PC-3 (cell line): ENCODE data around the gene HCN1. TPM values are rescaled to one million over a fixed set of nuclear protein-coding genes. Genes with fewer than 3 reads are reported as not detected.

Experiments
- ATAC-seq: fragments of 200-7000 bp; cut with Tn5 transposase; 2 replicates; pipeline ENCODE4 v1.9.1; 2020; ENCODE audit warnings: mild to moderate bottlenecking, moderate library complexity
- BruUV-seq: library from RNA; stranded (reverse); fragments of 400-500 nt; replicated peaks from 2 replicates; lab custom pipeline; 2021; lab: Mats Ljungman, UMichigan
- CTCF ChIA-PET: fragments of 300-600 bp; sonication (Branson Sonifier 250); formaldehyde crosslinking; loops from one replicate; lab custom pipeline; 2022; ENCODE audit warnings: antibody characterized with exemption; lab: Charles Lee
- POLR2A ChIA-PET: fragments of 300-600 bp; sonication (Branson Sonifier 250); formaldehyde crosslinking; loops from one replicate; lab custom pipeline; 2022; ENCODE audit warnings: antibody characterized with exemption; ENCODE audit not compliant: unreplicated experiment; lab: Charles Lee
- DNase-seq: peaks from one replicate; pipeline ENCODE4 v3.0.0-alpha.2; 2015
- H2AFZ ChIP-seq: fragments of 300-600 bp; sonication (generic); 2 replicates; pipeline ENCODE4 v1.6.0; 2016; ENCODE audit warnings: antibody characterized with exemption, low read length
- H3F3A ChIP-seq: fragments of 300-600 bp; sonication (generic); one replicate; pipeline ENCODE4 v1.6.0; 2017; ENCODE audit warnings: antibody characterized with exemption, low read length, control low read depth, mild to moderate bottlenecking; ENCODE audit not compliant: unreplicated experiment
- H3K27ac ChIP-seq: fragments of 300-600 bp; sonication (generic); 2 replicates; pipeline ENCODE4 v1.5.1; 2016; ENCODE audit warnings: mild to moderate bottlenecking, low read length
- H3K27me3 ChIP-seq: fragments of 300-600 bp; sonication (generic); 2 replicates; pipeline ENCODE4 v1.6.1; 2016; ENCODE audit warnings: low read length, mixed read lengths
- H3K36me3 ChIP-seq: fragments of 300-600 bp; sonication (generic); 2 replicates; pipeline ENCODE4 v1.6.1; 2016; ENCODE audit warnings: low read depth, mixed run types, low read length, mixed read lengths
- H3K4me1 ChIP-seq: fragments of 300-600 bp; sonication (generic); 2 replicates; pipeline ENCODE4 v1.5.1; 2016; ENCODE audit warnings: low read length; ENCODE audit not compliant: insufficient read depth
- H3K4me2 ChIP-seq: fragments of 300-600 bp; sonication (generic); 2 replicates; pipeline ENCODE4 v1.6.0; 2016; ENCODE audit warnings: low read length
- H3K4me3 ChIP-seq: fragments of 300-600 bp; sonication (generic); 2 replicates; pipeline ENCODE4 v1.5.1; 2016; ENCODE audit warnings: mild to moderate bottlenecking, low read length, mixed read lengths
- H3K79me2 ChIP-seq: fragments of 300-600 bp; sonication (generic); 2 replicates; pipeline ENCODE4 v1.6.1; 2017; ENCODE audit warnings: low read length, mixed read lengths
- H3K9ac ChIP-seq: fragments of 300-600 bp; sonication (generic); 2 replicates; pipeline ENCODE4 v1.6.0; 2016; ENCODE audit warnings: mild to moderate bottlenecking, low read length
- H3K9me2 ChIP-seq: fragments of 300-600 bp; sonication (generic); replicated peaks from 2 replicates; pipeline ENCODE4 v1.6.1; 2016; ENCODE audit warnings: mixed run types, low read length, mixed read lengths
- H3K9me3 ChIP-seq: fragments of 300-600 bp; sonication (generic); 2 replicates; pipeline ENCODE4 v1.6.1; 2016; ENCODE audit warnings: low read length, mixed read lengths
- H4K20me1 ChIP-seq: fragments of 300-600 bp; sonication (generic); 2 replicates; pipeline ENCODE4 v1.6.1; 2016; ENCODE audit warnings: low read length, mixed read lengths
- EZH2 ChIP-seq: fragments of 300-600 bp; sonication (generic); IDR thresholded peaks from one replicate; pipeline ENCODE4 v1.6.1; 2017; ENCODE audit warnings: antibody characterized with exemption, mild to moderate bottlenecking, low read length; ENCODE audit not compliant: unreplicated experiment
- EZH2phosphoT487 ChIP-seq: fragments of 300-600 bp; sonication (generic); IDR thresholded peaks from 2 replicates; pipeline ENCODE4 v1.6.1; 2018; ENCODE audit warnings: mild to moderate bottlenecking, antibody characterized with exemption, low read length, borderline replicate concordance
- intact Hi-C: fragments of 100-400 bp; cut with micrococcal nuclease; formaldehyde crosslinking; loops from 2 replicates; pipeline ENCODE4 v1.9.0; 2023
- total RNA-seq: library from RNA; depleted of rRNA; stranded (reverse); fragments of >200 nt; gene quantifications from 2 replicates; pipeline ENCODE4 v1.2.3, GENCODE V29; 2014
- TF ChIP-seq, protein P1 (sequence below): fragments of 300-600 bp; sonication (generic); conservative IDR thresholded peaks from 2 replicates; pipeline ENCODE4 v1.5.1; 2017; ENCODE audit warnings: antibody characterized with exemption, low read depth, mild to moderate bottlenecking, low read length

The HCN1 gene
- total RNA-seq, 1 experiment from 2014 or later: not detected

DNA sequence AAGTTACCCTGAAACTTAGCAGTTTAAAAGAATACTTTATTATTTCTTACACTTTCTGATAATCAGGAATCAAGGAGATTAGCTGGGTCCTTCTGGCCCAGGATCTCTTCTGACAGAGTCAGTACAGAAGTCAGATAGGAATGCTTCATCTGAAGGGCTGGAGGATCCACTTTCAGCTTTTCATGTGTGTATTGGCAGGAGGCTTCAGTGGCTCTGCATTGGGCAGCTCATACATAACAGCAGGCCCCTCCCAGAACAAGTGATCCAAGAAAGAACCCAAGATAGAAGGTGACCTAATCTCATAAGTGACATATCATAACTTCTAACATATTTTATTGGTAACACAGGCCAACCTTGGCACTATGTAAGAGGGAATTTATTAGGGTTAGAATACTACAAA is 258.4 kb downstream of the HCN1 start:
- POLR2A ChIA-PET: no interaction called here
- H3K9me2 ChIP-seq: no peaks in the 10 kb centered on the region
- no peak overlapping the region for H3K27ac ChIP-seq
- H3F3A ChIP-seq: no peaks in the 10 kb centered on the region
- H3K27me3 ChIP-seq: 0 out of 2 replicates have a peak, but pooled peaks cover 4% of the 10 kb centered on the region
- TF ChIP-seq EZH2phosphoT487 (no peak), EZH2 (no peak)
- TF ChIP-seq, protein P1, sequence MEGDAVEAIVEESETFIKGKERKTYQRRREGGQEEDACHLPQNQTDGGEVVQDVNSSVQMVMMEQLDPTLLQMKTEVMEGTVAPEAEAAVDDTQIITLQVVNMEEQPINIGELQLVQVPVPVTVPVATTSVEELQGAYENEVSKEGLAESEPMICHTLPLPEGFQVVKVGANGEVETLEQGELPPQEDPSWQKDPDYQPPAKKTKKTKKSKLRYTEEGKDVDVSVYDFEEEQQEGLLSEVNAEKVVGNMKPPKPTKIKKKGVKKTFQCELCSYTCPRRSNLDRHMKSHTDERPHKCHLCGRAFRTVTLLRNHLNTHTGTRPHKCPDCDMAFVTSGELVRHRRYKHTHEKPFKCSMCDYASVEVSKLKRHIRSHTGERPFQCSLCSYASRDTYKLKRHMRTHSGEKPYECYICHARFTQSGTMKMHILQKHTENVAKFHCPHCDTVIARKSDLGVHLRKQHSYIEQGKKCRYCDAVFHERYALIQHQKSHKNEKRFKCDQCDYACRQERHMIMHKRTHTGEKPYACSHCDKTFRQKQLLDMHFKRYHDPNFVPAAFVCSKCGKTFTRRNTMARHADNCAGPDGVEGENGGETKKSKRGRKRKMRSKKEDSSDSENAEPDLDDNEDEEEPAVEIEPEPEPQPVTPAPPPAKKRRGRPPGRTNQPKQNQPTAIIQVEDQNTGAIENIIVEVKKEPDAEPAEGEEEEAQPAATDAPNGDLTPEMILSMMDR: no peak
- H2AFZ ChIP-seq: no peak overlapping the region
- H3K9me3 ChIP-seq: no peaks in the 10 kb centered on the region
- CTCF ChIA-PET: no interaction called here
- H3K4me2 ChIP-seq: no peak overlapping the region
- DNase-seq (no peak), ATAC-seq (no peak)
- H3K4me3 ChIP-seq: no peak overlapping the region
- no TSS peak for BruUV-seq
- no peaks in the 10 kb centered on the region for H4K20me1 ChIP-seq
- H3K79me2 ChIP-seq: no peaks in the 10 kb centered on the region
- H3K4me1 ChIP-seq: no peaks in the 10 kb centered on the region
- H3K36me3 ChIP-seq: no peaks in the 10 kb centered on the region
- H3K9ac ChIP-seq: no peak overlapping the region
- intact Hi-C loops: no loop called here

DNA sequence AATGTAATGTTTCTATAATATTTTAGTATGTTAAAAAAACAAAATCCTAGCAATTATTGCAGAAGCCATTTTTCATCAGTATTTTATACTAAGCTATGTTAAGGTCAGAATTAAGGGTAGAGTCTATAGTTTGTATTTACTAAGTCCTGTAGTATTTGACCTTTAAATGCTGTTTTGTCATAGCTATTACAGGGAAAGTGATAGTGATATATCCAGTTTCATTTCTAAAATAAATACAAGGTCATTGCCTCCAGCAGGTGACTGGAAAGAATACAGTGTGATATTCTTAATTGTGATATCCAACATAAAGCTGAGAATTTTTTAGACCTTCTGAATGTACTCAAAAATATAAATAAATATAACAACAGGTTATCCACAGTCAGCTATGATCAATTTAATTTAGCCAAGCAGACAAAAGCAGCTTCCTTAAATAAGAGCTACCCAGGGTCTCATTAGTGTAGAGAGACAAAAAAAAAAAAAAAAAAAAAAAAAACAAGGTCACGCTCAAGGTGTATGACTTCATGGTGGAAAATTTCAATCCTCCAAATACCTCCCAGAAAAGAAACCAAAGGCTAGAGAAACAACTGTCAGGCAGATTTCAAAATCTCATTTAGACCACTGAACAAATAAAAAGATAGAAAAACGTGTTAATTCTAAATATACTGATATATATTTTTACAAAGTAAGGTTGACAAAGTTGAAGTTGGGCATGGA is 278.7 kb downstream of the HCN1 start:
- no TSS peak for BruUV-seq
- H3K4me3 ChIP-seq: no peak overlapping the region
- DNase-seq: no peak
- no peaks in the 10 kb centered on the region for H3K9me3 ChIP-seq
- no peak overlapping the region for H2AFZ ChIP-seq
- no peaks in the 10 kb centered on the region for H3K4me1 ChIP-seq
- H3K27me3 ChIP-seq: no peaks in the 10 kb centered on the region
- ChIA-PET POLR2A (no interaction called here), CTCF (no interaction called here)
- no peaks in the 10 kb centered on the region for H3K79me2 ChIP-seq
- H3K9me2 ChIP-seq: no peaks in the 10 kb centered on the region
- H4K20me1 ChIP-seq: no peaks in the 10 kb centered on the region
- H3K27ac ChIP-seq: no peak overlapping the region
- no peak overlapping the region for H3K4me2 ChIP-seq
- intact Hi-C loops: no loop called here
- no peaks in the 10 kb centered on the region for H3F3A ChIP-seq
- TF ChIP-seq EZH2phosphoT487 (no peak), EZH2 (no peak)
- TF ChIP-seq, protein P1: no peak
- no peak for ATAC-seq
- H3K36me3 ChIP-seq: no peaks in the 10 kb centered on the region
- H3K9ac ChIP-seq: no peak overlapping the region

DNA sequence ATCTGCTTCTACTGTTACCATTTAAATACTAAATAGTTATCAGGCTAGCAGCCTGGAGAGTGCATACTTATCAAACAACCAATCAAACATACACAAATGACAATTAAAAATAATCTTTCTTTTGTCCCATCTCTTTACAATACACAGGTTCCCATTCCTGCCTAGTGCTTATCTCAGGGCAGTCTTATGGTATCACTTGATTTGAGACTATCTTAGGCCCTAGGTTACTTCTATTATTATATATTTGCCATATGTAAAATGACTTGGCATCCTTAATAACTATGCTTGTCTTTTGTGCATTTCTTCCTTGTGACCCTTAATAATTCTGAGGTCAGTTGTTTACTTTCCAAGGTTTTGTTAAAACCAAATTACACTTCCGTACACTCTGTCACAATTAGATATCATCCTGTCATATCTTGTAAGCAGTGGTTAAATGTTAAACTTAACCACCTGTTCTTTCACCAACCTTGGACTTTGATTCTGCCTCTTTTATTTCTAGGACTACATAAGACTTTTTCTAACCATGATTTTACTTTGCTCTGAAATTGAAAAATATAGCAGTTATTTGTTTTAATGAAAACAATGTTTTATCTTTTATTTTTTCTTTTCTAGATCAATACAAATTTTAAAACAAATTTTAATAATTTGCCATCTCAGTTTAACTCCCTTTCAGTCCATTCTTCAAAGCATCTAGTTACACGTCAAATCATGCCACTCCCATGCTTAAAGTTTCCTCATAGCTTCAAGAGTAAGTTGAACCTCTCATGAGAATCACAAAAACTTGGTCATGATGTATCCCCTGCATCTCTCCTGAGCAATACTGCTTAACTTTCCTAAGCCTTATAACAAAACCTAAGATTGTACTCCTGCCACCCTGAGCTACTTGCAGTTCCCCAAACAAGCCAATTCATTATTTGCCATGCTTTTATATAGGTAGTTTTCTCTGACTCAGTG is 281.3 kb downstream of the HCN1 start:
- H3K4me1 ChIP-seq: no peaks in the 10 kb centered on the region
- no peak for TF ChIP-seq EZH2phosphoT487
- TF ChIP-seq, protein P1: no peak
- TF ChIP-seq EZH2: no peak
- no peak for ATAC-seq
- H4K20me1 ChIP-seq: no peaks in the 10 kb centered on the region
- no peak overlapping the region for H3K4me3 ChIP-seq
- no peak overlapping the region for H3K4me2 ChIP-seq
- no peaks in the 10 kb centered on the region for H3K9me2 ChIP-seq
- no peak overlapping the region for H3K9ac ChIP-seq
- no peak overlapping the region for H2AFZ ChIP-seq
- intact Hi-C loops: no loop called here
- no peaks in the 10 kb centered on the region for H3K36me3 ChIP-seq
- CTCF ChIA-PET: no interaction called here
- H3F3A ChIP-seq: no peaks in the 10 kb centered on the region
- H3K27ac ChIP-seq: no peak overlapping the region
- no TSS peak for BruUV-seq
- no peaks in the 10 kb centered on the region for H3K9me3 ChIP-seq
- H3K27me3 ChIP-seq: no peaks in the 10 kb centered on the region
- no peak for DNase-seq
- H3K79me2 ChIP-seq: no peaks in the 10 kb centered on the region
- POLR2A ChIA-PET: no interaction called here
